Amniotic stem cell (primary cell): ENCODE results near the gene ADCY3.

Experiments
- DNase-seq: peaks from one replicate; lab custom pipeline; 2025; lab: John Stamatoyannopoulos, UW

Gene ADCY3

GRCh38 chr2:24920098-24920808, at the start of gene ADCY3:
Gene ADCY3, minus strand, starts transcription at chr2:24920237. Its CDS starts 1,250 bp downstream, at chr2:24918987.
- no peak for DNase-seq

GRCh38 chr2:24969784-24970183, 49.7 kb upstream of the ADCY3 start:
- DNase-seq = no peak

- DNase-seq = no peak
Measured at GRCh38 chr2:24961903-24962302, 41.9 kb upstream of the ADCY3 start.

- DNase-seq = no peak
Measured at GRCh38 chr2:24959761-24960160, 39.7 kb upstream of the ADCY3 start.

DNA sequence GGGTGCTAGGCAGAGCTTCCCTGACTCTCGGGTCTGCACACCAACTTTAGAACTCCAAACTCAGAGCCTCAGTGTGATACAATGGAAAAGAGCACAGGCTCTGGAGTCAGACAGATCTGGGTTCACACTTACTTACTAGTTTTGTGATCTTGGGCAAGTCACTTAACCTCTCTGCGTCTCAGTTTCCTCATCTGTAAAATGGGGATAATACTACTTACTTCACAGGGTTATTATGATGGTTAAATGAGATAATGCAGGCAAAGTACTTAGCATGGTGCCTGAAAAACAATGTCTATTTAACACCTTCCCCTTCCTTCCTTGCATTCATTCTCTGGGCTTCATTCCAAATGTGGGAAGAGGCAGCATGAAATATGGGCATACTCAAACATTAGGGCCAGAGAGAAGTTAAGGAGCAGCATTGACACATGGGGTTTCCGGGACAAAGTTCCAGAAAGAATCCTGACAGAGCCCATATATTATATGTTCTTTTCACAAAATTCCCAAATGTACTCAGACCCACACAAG, 38.4 kb upstream of the ADCY3 start:
- DNase-seq = no peak

DNA sequence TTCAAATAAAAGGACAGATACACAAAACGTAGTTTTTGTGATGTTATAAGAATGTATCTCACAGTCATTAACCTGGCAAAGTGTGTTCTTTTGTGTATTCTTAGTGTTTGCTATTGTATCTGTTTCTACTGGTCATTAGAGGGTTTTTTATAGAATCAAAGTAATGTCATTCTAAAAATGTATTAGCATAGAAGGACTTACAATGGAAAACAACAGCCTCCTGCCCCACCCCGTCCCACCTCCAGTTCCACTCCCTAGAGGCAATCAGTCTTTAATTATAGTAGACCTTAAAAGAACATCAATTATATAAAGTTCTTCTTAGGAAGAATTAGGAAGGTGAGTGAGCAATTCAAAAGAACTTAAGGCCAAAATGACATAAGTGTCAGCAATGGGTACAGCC, 37.9 kb upstream of the ADCY3 start:
- no peak for DNase-seq

GRCh38 chr2:24957221-24957620, 37.2 kb upstream of the ADCY3 start:
- no peak for DNase-seq

- DNase-seq = no peak
Measured at GRCh38 chr2:24955921-24956320, 35.9 kb upstream of the ADCY3 start.

- no peak for DNase-seq
Measured at GRCh38 chr2:24955232-24955631, 35.2 kb upstream of the ADCY3 start.

GRCh38 chr2:24950102-24950501, 30.1 kb upstream of the ADCY3 start:
- DNase-seq = no peak

- no peak for DNase-seq
Measured at GRCh38 chr2:24948506-24948905, 28.5 kb upstream of the ADCY3 start.

DNA sequence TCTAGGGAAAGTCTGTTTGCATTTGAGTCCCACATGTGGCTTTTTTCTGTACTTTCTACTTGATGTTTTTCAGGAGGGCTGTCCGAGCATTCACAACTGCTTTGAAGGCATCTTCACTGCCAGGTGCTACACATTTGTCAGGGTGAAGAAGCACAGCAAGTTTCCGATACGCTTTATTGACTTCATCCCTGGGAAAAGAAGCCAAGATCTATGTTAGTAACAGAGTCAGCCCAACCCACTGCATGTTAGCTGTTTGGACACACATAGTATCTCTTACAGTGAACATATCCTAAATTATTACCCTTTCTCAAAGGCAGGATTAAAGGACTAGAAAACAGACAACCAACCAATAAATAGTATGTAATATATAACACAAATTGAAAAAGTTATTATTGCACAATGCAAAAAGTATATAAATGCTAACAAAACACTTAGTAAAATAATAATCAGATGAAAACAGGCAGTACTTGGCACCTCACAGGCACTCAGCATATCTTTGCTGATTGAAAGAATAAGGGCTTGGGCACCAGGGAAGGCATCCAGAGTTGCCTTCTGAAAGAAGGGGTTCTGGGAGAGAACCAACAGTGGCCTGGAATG, 27.6 kb upstream of the ADCY3 start:
- no peak for DNase-seq

GRCh38 chr2:24945907-24946306, 25.9 kb upstream of the ADCY3 start:
- DNase-seq = no peak

- no peak for DNase-seq
Measured at GRCh38 chr2:24943427-24944053, 23.5 kb upstream of the ADCY3 start.

GRCh38 chr2:24939353-24939752, 19.3 kb upstream of the ADCY3 start:
- no peak for DNase-seq

DNA sequence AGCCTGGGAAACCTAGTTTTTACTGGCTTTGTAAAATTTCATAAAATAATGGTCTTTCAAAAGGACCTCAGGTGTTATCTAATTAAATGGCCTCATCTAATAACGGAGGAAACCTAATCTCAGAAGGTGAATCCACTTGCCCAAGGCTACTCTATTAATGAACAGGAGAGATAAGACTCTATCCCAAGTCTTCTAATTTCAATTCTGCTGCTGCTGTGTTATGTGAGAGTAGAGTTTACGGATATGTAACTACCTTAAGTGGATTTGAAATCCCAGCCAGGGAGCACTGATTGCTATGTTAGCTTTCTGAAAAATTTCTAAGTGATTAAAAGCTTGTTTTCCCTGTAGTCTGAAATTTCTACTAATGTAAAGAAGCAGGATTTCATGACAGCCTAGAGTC, 17.2 kb upstream of the ADCY3 start:
- DNase-seq = no peak

- DNase-seq = no peak
Measured at GRCh38 chr2:24935145-24935544, 15.1 kb upstream of the ADCY3 start.

DNA sequence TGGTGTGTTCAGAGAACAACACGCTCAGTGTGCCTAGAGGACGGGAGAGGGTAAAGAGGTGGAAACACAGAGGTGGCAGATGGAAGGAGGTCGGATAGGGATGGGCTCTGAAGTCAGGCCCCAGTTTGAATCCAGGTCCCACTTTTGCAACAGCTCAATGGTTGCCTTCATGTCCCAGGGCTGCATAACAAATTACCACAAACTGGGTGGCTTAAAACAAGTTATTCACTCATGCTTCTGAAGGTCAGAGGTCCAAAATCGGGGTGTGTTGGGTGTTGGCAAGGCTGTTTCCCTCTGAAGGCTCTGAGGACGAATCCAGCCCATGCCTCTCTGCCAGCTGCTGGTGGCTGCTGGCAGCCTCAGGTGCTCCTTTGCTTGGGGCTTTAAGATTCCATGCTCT, 12.7 kb upstream of the ADCY3 start:
- no peak for DNase-seq

DNA sequence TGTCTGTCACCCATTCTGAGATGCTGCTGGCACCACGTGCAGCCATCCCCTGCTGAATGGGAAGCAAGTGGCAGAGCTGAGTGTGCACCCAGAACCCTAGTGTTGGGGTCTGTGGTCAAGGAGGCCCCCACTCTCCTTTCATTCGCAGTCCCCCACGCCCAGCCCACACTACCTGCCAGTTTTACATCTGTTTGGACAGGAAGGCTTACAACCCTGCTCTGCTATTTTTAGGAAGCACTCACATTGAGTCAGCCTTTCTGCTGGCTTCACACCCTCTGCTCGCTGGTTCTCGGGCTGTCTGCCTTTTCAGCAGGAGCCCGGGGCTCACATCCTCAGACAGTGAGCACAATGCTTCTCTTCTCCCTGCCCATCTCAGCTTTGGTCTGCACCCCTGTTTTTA, 10.7 kb upstream of the ADCY3 start:
- DNase-seq = no peak

- no peak for DNase-seq
Measured at GRCh38 chr2:24929230-24929629, 9.2 kb upstream of the ADCY3 start.

DNA sequence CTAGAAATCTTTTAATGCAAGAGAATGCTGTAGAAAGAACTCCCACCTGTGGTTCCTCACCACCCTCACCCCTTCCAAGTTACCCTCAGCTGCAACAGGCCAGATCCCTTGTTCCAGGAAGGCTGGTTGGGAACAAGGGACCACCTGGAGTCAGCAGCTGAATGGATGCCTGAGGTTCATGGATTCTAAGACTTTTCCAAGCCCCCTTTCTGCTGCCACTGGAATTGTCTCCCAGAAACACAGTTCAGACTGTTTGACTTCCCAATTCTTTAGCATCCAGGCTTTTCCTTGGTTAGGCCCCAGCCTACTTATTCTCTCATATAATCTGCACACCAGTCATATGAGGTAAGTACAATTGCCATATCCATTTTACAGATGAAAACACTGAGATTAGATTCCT, 8.0 kb upstream of the ADCY3 start:
- no peak for DNase-seq

- DNase-seq = no peak
Measured at GRCh38 chr2:24926602-24927252, 6.7 kb upstream of the ADCY3 start.

- no peak for DNase-seq
Measured at GRCh38 chr2:24926220-24926601, 6.2 kb upstream of the ADCY3 start.
